ENCODE data around the gene TRAF3IP3.

TRAF3IP3 gene

GRCh38 chr1:209829716-209830115 lies 73.9 kb downstream of the TRAF3IP3 start:
- no peak for DNase-seq

GRCh38 chr1:209830722-209831121 lies 74.9 kb downstream of the TRAF3IP3 start:
- no peak for DNase-seq

- DNase-seq, result no peak
Measured at GRCh38 chr1:209831615-209832014, 75.8 kb downstream of the TRAF3IP3 start.

All from right kidney (tissue), 1 donor.